DMS114 treated with DMSO at 0.1 percent for 48 hours (cell line): Measurements from ENCODE around the gene MYO9B.
"Not testable (repeated sequence)": the region's sequence is repeated elsewhere in the genome, so short reads cannot be mapped to it uniquely, and the experiment has no call there.

Source experiments
- DNase-seq: peaks from one replicate; lab custom pipeline; 2025; ENCODE audit not compliant: unreplicated experiment; lab: John Stamatoyannopoulos, UW

The MYO9B gene

DNA sequence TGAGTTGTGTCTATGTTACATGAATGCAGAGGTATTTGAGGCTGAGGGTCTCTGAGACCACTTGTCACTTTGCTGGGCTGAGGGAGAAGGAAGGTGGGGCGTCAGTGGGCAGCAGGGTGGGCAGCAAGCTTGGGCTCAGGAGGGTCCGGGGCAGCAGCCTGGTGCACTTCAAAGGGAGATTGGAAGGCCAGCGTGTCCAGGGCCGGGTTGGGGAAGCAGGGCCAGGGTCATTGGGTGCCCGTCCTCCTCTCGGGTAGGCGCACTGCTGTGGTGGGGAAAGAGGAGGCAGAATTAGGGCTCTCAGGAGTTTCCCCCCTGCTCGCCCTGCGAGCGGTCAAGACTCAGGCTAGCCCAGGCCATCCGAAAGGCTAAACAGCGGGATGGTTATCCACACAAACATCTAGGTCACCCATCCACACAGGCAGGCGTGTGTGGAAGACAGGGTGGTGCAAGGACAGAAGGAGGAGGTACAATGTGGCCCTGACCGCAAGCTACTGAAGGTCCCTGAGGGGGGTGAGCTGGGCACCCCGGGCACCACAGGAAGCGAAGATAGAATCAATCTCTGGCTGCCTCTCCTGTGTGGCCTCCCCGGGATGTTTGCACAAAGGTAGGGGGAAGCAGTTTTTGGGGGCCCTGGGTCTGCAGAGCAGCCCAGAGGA lies 37.7 kb downstream of the MYO9B start:
- DNase-seq, result no peak

DNA sequence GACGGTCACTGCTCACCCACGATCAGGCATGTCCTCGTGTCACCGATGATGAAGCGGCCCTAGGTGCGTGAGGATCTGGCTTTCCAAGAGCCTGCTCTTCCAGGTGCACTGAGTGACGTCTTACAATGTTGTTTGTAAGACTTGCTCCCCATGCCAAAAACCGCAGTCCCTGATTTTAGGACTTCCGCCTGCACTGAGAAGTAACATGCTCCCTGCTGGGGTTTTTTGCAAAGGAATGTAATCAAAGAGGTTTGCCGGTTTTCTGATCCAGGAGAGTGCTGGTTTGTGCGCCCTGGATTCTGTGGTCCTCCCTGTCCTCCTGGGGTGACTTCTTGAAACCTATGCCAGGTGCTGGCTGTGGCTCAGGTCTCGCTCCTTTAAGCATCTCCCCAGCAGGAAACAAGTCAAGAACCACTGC lies 38.8 kb downstream of the MYO9B start:
- DNase-seq, result no peak

DNA sequence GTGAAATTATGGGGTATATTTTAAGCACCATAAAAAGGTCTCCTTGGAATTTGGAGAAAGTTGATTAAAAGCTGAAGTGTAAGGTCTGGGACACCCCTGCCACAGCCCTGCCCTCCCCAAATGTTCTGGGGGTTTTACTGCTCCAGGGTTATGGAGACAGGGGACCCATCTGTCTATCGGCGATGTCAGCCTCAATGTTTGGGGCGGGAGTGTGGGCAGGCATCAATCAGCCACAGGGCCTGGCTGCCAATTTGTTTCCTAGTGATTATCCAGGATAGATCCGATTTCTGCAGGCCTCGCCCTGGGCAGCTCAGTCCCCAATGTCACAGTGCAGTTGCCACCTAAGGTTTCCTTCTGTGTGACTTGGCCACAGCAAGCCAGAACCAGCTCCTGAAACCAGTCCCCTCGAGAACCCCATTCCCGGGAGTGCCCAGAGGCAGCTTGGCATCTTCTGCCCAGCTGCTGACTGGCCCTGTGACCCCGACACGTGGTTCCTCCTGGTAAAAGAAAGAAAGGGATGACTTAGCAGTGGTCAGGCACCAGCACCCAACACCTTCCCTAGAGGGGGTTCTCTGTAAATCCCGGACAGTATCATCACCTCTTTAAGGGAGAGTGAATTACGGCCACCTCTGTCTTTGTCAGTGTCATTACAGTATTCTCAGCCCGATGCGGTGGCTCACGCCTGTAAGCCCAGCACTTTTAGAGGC lies 41.6 kb downstream of the MYO9B start:
- DNase-seq, result no peak

DNA sequence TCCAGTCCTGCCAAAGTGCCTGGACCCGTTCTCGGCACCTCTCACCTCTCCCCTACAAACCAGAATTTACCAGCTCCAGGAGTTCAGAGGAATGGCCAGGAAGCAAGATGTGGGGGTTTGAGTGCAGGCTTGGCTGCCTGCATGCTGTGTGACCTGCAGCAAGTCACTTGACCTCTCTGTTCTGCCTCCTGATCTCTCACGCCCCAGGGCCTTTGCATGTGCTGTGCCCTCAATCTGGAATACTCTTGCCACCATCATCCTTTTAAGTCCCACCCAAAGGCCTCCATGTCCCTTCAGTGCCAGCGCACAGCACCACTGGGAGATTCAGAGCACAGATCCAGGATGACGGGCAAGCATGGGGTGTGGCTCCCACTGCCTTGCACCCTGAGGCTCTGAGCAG lies 43.4 kb downstream of the MYO9B start:
- DNase-seq, result no peak

DNA sequence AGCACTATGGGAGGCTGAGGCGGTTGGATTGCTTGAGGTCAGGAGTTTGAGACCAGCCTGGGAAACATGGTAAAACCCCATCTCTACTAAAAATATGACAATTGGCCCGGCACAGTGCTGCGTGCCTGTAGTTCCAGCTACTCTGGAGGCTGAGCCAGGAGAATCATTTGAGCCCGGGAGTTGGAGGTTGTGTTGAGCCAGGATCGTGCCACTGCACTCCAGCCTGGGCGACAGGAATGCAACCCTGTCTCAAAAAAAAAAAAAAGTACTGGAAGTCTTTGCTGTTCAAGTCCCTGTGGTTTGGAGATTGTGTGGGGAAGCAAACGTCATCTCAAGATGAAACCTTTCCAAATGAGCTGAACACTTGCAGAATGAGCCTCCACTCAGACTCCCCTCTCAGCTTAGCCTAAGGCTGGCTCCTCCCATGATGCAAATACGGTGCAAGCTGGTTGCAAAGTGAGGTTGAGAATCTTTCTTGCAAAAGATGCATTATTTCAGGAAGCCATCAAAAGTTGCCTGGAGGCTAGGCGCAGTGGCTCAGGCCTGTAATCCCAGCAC lies 46.2 kb downstream of the MYO9B start:
- DNase-seq, result no peak

DNA sequence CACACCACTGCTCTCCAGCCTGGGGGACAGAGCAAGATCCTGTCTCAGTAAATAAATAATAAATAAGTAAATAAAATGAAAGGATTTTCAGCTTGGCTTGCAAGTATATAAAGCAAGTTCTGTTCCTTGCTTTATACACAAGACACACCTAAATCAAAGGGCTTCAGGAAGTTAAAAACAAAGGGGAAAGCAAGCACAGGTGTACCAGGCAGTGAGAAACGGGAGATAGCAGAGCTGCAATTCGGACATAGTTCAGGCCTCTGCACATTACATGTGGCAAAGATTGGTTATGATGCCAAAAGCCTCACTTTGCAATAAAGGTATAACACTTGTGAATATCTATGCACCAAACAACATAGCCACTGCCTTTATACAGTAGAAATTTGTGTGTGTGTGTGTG lies 47.5 kb downstream of the MYO9B start:
- DNase-seq, result no peak

DNA sequence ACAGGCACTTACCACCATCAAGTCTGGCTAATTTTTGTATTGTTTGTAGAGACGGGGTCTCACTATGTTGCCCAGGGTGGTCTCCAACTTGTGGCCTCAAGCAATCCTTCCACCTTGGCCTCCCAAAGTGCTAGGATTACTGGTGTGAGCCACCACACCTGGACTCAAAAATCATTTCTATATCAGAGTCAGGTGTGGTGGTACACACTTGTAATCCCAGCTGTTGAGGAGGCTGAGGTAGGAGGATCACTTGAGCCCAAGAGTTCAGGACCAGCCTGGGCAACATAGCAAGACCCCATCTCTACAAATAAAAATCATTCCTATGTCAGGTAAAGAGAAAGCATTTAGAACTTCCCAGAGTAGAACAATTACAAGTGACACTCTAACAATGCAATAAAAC lies 48.4 kb downstream of the MYO9B start:
- DNase-seq, result no peak

DNA sequence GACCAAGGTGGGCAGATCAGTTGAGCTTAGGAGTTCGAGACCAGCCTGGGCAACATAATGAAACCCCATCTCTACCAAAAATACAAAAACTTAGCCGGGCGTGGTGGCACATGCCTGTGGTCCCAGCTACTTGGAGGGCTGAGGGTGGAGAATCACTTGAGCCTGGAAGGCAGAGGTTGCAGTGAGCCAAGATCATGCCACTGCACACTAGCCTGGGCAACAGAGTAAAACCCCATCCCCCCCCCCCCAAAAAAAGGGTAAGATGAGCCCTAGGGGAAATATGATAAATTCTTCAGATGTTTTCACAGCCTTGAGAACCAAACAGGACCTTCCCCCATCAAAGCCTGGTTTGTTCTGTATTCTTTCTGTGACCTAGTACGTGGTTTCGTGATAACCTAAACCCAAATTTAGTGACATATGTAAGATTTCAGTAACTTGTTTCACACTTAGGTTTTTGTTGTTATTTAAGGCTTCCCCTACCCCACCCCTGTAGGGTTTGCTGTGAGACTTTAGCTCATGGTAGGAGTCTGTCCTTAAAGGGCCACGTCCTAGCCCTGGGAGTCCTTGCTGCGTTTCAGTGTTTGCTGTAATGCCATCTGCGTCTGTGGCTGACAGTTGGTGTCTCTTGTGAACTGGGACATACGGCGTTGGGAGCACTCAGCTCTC lies 49.6 kb downstream of the MYO9B start:
- DNase-seq, result no peak

DNA sequence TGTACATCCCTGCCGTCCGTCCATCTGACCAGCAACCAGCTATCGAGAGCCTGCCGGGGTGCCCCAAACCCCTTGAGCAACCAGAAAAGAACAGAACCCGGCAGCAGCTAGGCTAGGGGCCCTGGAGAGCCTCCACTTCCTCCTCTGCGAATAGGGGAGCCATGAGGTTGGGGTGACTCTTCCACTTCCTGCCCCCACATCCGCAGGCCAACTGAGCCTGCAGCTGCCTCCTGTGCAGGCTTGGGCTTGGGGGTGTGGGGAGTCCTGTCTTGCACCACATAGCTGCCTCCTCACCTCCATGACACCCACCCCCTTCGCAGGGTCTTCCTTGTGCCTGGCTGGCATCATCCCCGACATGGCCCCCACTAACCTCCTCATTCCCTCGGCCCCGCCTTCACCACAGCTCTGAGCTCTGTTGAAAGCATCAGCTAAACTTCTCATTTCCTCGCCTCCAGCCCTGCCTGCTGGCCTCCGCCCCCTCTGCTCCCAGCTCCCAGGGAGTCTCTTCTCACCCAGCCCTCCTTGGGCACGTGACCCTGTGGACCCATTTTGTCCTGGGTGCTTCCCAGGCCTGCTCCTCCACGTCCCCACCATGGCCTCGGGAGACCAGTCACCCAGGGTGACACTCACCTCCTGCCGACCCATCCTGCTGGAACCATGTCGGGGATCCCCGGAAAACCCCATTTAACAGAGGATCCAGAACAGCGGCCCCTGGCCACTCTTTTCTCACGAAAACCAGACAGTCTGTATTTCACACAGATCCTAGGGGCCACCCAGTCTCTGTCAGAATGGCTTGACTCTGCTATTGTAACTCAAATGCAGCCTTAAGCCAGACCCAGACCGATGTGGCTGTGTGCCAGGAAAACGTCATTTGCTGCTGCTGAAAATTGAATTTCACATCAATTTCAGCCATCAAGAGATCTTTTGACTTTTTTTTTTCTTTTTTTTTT lies 50.4 kb downstream of the MYO9B start:
- no peak for DNase-seq

DNA sequence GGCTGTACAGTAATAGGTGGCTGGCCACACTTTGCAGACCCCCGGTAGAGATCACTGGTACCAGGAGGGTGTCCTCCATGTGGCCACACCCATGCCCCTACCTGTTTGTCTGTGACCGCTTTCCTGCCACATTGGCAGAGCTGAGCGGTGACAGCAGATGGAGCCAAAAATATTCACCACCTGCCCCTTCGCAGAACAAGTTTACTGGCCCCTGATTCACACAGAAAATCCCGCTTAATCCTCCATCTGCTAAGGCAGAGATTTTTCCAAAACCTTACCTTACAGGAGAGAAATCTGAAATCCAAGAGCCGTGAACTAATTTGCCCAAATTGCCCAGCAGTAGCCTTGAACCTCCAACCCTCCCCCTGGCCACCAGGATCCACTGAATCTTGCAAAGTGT lies 52.1 kb downstream of the MYO9B start:
- DNase-seq, result no peak

DNA sequence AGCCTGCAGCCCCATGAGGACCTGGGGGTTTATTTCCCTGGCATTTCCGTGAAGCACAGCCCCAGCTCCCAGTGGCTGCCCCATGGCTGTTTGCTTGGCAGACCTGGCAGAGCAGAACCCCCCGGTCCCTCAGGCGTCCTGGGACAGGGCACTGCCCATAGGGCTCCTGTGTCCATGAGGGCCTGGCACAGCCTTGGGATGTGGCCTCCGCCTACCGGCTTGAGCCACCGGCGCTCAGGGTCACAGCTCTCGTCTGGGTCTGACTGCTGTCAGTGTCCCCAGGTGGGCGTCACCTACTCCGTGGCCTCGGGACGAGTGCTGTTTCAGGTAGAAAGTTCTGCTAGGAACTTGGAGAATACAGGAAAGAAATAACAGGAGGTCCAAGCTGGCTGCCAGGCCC lies 52.8 kb downstream of the MYO9B start:
- DNase-seq, result no peak

DNA sequence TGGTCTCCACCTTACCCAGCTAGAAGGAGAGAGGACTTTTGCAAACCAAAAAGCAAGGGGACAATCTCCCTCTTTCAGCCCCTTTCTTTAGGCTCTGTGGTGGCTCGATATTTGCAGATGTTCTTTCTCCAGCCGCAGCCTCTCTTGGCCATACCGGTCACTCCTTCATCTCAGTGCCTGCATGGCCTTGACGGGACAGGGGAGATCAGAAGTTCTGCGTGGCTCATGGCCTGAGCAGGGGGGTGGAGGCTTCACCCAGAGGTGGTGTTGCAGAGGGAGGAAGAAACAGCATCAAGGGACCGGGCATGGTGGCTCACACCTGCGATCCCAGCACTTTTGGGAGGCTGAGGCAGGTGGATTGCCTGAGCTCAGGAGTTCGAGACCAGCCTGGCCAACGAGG lies 53.2 kb downstream of the MYO9B start:
- no peak for DNase-seq

DNA sequence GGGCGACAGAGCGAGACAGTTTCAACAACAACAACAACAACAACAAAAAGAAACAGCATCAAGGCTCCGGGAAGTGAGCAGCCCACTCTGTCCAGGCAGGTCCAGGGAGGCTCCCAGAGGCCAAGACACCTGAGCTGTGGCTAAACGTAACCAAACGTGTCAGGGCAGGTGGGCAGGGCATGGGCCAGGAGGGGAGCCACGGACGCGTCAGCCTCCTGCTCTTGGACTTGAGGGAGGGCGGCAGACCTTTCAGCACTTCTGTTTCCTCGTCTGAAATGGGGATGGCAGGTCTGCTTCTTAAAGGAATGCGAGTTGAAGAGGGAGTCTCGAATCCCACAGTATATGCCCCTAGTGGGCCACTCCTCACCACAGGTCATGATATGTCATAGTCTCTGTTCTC lies 53.8 kb downstream of the MYO9B start:
- DNase-seq, result no peak

DNA sequence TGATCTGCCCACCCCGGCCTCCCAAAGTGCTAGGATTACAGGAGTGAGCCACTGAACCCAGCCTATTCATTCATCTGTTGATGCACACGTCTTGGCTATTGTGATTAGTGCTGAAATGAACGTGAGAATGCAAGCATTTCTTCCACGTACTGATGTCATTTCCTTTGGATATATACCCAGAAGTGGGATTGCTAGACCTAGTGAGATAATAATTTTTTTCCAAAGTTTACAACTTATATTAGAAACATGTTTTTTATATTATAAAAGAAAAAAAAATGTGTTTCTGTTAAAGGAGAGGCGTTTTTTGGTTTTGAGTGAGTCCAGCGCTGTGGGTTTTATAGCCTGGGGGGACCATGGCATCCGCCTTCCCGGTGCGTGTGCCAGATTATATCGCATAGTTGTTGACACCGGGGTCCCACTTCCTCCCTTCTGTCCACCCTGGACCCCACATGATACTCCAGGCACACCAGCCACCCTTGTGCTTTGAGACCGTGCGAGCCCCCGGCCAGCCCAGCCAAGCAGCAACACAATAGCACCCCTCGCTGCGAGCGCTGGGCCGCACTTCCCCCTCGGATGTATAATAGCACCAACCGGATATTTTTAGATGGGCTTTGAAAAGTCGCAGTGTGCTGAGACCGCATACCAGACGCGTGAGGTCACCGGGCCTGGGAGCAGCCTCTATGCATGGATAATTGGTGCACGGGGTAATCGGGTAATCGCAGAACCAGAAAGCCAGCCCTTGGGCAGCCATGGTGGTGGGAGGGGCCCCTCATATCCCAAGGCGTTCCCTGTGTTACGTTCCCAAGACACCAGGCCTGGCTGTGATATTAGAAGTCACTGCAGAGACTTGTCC lies 59.6 kb downstream of the MYO9B start:
- no peak for DNase-seq

DNA sequence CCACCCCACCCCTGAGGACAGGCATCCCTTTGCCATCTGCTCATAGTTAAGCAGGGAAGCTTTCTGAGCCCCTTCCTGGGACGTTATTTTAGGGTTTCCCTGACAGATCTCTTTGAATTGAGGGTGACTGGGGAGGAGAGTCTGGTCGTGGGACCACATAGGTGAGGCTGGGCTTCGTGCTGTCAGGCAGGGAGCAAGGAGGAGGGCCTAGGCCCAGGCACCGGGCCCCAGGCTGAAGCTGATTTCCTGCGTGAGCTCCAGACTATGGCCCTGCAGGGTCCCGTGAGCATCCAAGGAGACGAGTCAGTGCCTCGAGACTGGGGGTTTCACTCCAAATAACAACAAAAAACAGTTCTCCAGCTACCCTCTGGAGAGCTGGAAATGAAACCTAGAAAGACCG lies 60.4 kb downstream of the MYO9B start:
- no peak for DNase-seq

DNA sequence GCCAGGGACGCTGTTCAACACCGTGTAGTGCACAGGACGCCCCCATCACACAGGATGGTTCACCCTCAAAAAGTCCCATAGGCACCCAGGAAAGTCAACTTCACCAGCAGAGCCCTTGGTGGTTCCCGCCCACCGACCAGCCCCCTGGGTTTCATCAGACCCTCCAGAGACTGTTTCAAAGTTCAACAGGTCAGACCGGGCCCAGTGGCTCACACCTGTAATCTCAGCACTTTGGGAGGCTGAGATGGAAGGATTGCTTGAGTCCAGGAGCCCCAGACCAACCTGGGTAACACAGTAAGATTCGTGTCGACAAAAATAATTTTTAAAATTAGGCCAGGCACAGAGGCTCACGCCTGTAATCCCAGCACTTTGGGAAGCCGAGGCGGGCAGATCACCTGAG lies 61.0 kb downstream of the MYO9B start:
- no peak for DNase-seq

DNA sequence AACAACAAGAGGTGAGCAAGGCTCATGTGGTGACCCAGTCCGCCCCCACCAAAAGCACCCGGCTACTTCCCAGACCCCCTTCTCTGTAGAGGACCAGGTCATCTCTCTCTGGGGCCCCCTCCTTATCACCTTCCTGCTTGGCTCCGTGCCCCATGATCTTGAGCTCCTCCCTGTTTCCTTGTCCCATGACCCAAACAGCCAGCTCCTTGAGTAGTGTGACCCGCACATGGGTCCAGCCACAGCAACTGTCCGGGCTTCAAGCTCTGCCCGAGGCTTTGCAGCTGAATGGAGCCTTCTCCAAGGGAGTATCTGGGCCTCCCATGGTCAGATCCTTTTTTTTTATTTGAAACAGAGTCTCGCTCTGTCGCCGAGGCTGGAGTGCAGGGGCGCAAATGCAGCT lies 61.8 kb downstream of the MYO9B start:
- no peak for DNase-seq

DNA sequence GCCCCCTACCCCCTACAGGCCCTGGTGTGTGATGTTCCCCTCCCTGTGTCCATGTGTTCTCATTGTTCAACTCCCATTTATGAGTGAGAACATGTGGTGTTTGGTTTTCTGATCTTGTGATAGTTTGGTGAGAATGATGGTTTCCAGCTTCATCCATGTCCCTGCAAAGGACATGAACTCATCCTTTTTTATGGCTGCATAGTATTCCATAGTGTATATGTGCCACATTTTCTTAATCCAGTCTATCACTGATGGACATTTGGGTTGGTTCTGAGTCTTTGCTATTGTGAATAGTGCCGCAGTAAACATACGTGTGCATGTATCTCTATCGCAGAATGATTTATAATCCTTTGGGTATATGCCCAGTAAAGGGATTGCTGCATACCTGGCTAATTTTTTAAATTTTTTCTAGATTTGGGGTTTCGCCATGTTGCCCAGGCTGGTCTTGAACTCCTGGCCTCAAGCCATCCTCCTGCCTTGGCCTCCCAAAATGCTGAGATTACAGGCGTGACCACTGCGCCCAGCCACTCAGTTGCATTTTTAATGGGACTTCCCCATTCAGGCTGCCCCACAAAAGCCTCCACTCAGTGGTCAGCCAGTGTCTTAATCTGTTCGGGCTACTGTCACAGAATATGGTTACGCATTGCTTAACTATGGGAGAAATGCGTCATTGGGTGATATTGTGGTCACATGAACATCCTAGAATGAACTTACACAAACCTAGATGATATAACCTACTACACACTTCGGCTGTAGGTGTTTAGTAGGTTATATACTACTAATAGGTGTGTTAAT lies 62.7 kb downstream of the MYO9B start:
- not testable (repeated sequence) for DNase-seq

DNA sequence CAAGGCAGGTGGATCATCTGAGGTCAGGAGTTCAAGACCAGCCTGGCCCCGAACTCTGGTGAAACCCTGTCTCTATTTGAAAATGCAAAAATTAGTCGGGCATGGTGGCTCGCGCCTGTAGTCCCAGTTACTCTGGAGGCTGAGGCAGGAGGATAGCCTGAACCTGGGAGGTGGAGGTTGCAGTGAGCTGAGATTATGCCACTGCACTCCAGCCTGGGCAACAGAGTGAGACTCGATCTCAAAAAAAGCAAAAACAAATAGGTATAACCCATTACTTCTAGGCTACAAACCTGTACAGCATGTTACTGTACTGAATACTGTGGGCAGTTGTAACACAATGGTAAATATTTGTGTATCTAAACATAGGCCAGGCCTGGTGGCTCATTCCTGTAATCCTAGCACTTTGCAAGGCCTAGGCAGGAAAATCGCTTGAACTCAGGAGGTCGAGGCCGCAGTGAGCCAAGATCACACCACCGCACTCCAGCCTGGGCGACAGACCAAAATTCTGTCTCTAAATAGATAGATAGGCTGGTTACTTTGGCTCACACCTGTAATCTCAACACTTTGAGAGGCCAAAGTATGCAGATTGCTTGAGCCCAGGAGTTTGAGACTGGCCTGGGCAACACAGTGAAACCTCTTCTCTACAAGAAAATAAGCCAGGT lies 63.5 kb downstream of the MYO9B start:
- DNase-seq, result no peak
